H1 (cell line): ENCODE results near the gene LHFPL6. TPM values are rescaled to one million over a fixed set of nuclear protein-coding genes. Genes with fewer than 3 reads are reported as not detected.

Experiments used
- BACH1 ChIP-seq: IDR thresholded peaks from 2 replicates; pipeline ENCODE4 v1.6.1; 2012; ENCODE audit warnings: low read length, improper control_type of control experiment
- BCL11A ChIP-seq, 2 experiments: IDR thresholded peaks; one replicate each; pipeline ENCODE4 v1.6.1; 2011; ENCODE audit warnings: low read depth in 2 of 2, low read length in 2 of 2, mild to moderate bottlenecking in 2 of 2
- FOSL1 ChIP-seq: IDR thresholded peaks from 2 replicates; pipeline ENCODE4 v1.6.1; 2011; ENCODE audit warnings: mild to moderate bottlenecking, low read depth, low read length, moderate library complexity; ENCODE audit not compliant: insufficient read depth
- HDAC2 ChIP-seq, 2 experiments: fragments of 300-600 bp in 1 of 2; sonication (generic) in 1 of 2; IDR thresholded peaks; 2 replicates each; pipeline ENCODE4 v1.6.1; 2011 to 2012; ENCODE audit warnings: low read depth in 2 of 2, low read length in 2 of 2, mild to moderate bottlenecking in 2 of 2, moderate library complexity in 2 of 2, borderline replicate concordance in 1 of 2, inconsistent platforms in 1 of 2
- ZNF274 ChIP-seq: IDR thresholded peaks from 2 replicates; pipeline ENCODE4 v1.7.0; 2012; ENCODE audit warnings: low read length, borderline replicate concordance; ENCODE audit errors: extremely low read depth
- polyA plus RNA-seq, 7 experiments: library from polyadenylated mRNA; depleted of rRNA in 3 of 7; stranded (reverse) in 5 of 7; unstranded in 2 of 7; fragments of >200 nt in 5 of 7; fragments of 200-250 nt in 2 of 7; gene quantifications; 1 replicate in 5 of 7; 2 replicates in 1 of 7; 4 replicates in 1 of 7; pipeline versions ENCODE4 v1.2.1 to v1.2.3, GENCODE V29; 2011 to 2013; ENCODE audit warnings: missing spikeins in 2 of 7, mixed read lengths in 2 of 7
- total RNA-seq: library from RNA; stranded (reverse); fragmentation: NEBNext Ultra II Directional; extraction: Animal tissue kit (Norgen Biotek cat#: 25700); gene quantifications from 2 replicates; pipeline ENCODE4 v1.2.1, GENCODE V29; 2021
- TF ChIP-seq, protein P1 (sequence below): fragments of 300-600 bp; sonication (generic); IDR thresholded peaks from 2 replicates; pipeline ENCODE4 v1.7.1; 2012; ENCODE audit warnings: low read length, moderate library complexity, mild to moderate bottlenecking, inconsistent platforms; ENCODE audit not compliant: insufficient replicate concordance

The LHFPL6 gene
- total and polyA plus RNA-seq, 2 of the 8 experiments (the other 6 are each of a cell fraction or from before 2014, with no cell fraction given): 7.6 to 17.0 TPM

DNA sequence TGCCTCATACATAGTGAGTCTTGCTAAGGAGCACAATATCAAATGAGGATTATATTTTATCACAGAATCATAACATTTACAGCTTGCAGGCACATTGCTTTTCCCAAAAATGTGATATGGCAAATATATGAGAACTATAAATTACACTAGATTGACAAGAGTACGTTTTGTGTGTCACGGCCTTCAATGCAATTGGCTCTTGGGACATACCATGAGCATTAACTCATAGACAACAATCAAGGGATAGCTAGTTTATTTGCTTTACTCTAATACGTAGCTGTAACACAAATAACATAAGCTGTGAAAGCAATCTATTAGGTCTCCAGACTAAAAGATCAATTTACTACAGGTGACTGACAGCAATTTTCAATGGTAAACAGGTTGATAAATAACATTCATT is 17.8 kb downstream of the LHFPL6 start (continued):
- TF ChIP-seq, protein P1, sequence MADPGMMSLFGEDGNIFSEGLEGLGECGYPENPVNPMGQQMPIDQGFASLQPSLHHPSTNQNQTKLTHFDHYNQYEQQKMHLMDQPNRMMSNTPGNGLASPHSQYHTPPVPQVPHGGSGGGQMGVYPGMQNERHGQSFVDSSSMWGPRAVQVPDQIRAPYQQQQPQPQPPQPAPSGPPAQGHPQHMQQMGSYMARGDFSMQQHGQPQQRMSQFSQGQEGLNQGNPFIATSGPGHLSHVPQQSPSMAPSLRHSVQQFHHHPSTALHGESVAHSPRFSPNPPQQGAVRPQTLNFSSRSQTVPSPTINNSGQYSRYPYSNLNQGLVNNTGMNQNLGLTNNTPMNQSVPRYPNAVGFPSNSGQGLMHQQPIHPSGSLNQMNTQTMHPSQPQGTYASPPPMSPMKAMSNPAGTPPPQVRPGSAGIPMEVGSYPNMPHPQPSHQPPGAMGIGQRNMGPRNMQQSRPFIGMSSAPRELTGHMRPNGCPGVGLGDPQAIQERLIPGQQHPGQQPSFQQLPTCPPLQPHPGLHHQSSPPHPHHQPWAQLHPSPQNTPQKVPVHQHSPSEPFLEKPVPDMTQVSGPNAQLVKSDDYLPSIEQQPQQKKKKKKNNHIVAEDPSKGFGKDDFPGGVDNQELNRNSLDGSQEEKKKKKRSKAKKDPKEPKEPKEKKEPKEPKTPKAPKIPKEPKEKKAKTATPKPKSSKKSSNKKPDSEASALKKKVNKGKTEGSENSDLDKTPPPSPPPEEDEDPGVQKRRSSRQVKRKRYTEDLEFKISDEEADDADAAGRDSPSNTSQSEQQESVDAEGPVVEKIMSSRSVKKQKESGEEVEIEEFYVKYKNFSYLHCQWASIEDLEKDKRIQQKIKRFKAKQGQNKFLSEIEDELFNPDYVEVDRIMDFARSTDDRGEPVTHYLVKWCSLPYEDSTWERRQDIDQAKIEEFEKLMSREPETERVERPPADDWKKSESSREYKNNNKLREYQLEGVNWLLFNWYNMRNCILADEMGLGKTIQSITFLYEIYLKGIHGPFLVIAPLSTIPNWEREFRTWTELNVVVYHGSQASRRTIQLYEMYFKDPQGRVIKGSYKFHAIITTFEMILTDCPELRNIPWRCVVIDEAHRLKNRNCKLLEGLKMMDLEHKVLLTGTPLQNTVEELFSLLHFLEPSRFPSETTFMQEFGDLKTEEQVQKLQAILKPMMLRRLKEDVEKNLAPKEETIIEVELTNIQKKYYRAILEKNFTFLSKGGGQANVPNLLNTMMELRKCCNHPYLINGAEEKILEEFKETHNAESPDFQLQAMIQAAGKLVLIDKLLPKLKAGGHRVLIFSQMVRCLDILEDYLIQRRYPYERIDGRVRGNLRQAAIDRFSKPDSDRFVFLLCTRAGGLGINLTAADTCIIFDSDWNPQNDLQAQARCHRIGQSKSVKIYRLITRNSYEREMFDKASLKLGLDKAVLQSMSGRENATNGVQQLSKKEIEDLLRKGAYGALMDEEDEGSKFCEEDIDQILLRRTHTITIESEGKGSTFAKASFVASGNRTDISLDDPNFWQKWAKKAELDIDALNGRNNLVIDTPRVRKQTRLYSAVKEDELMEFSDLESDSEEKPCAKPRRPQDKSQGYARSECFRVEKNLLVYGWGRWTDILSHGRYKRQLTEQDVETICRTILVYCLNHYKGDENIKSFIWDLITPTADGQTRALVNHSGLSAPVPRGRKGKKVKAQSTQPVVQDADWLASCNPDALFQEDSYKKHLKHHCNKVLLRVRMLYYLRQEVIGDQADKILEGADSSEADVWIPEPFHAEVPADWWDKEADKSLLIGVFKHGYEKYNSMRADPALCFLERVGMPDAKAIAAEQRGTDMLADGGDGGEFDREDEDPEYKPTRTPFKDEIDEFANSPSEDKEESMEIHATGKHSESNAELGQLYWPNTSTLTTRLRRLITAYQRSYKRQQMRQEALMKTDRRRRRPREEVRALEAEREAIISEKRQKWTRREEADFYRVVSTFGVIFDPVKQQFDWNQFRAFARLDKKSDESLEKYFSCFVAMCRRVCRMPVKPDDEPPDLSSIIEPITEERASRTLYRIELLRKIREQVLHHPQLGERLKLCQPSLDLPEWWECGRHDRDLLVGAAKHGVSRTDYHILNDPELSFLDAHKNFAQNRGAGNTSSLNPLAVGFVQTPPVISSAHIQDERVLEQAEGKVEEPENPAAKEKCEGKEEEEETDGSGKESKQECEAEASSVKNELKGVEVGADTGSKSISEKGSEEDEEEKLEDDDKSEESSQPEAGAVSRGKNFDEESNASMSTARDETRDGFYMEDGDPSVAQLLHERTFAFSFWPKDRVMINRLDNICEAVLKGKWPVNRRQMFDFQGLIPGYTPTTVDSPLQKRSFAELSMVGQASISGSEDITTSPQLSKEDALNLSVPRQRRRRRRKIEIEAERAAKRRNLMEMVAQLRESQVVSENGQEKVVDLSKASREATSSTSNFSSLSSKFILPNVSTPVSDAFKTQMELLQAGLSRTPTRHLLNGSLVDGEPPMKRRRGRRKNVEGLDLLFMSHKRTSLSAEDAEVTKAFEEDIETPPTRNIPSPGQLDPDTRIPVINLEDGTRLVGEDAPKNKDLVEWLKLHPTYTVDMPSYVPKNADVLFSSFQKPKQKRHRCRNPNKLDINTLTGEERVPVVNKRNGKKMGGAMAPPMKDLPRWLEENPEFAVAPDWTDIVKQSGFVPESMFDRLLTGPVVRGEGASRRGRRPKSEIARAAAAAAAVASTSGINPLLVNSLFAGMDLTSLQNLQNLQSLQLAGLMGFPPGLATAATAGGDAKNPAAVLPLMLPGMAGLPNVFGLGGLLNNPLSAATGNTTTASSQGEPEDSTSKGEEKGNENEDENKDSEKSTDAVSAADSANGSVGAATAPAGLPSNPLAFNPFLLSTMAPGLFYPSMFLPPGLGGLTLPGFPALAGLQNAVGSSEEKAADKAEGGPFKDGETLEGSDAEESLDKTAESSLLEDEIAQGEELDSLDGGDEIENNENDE: no peak
- TF ChIP-seq BCL11A (IDR thresholded peaks at IDR 0.05; ENCODE audit: low read depth in 2 of 2, low read length in 2 of 2) (no peak), BACH1 (no peak), ZNF274 (no peak), HDAC2 (IDR thresholded peaks at IDR 0.05; ENCODE audit: borderline replicate concordance in 1 of 2, low read depth in 2 of 2, low read length in 2 of 2) (no peak), FOSL1 (no peak)
